Measurements from ENCODE around the gene POU2F3. TPM values are rescaled to one million over a fixed set of nuclear protein-coding genes. Genes with fewer than 3 reads are reported as not detected.

The POU2F3 gene
- polyA plus RNA-seq, 3 donors: 0.38 to 0.64 (median 0.47) TPM

- DNase-seq: no peak
Measured at GRCh38 chr11:120224972-120225909, 14.7 kb upstream of the POU2F3 start.

GRCh38 chr11:120226242-120226641 is 13.7 kb upstream of the POU2F3 start:
- no peak for DNase-seq

GRCh38 chr11:120226714-120227113 is 13.2 kb upstream of the POU2F3 start:
- no peak for DNase-seq

DNA sequence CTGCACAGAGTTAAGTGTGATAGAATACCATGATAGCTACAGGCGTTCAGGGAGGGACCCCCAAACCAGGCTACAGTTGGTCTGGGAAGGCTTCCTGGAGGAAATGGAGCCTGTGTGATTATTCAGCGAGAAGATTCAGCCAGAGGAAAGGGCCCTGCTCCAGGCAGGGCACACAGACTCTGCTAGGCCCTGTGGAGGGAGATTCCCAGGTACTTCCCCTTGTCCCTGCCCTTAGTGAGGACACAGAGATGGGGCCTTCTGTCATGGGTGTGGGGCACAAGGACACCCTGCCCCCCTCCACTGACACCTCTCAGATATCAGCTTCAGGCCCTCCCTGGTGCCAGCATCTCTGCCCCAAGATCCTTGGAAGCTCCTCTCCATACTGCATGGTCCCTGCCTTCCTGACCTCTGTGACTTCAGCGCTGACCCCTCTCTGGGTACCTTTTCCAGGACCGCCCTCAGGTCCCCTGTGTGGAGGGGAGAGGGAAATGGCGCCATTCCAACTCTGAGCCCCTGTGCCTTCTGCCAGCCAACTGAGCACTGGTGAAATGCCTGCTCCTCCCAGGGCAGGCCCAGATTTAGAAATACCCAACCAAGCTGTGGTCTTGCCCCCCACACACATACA is 12.6 kb upstream of the POU2F3 start:
- no peak for DNase-seq

GRCh38 chr11:120228794-120229384 is 11.1 kb upstream of the POU2F3 start:
- no peak for DNase-seq

DNA sequence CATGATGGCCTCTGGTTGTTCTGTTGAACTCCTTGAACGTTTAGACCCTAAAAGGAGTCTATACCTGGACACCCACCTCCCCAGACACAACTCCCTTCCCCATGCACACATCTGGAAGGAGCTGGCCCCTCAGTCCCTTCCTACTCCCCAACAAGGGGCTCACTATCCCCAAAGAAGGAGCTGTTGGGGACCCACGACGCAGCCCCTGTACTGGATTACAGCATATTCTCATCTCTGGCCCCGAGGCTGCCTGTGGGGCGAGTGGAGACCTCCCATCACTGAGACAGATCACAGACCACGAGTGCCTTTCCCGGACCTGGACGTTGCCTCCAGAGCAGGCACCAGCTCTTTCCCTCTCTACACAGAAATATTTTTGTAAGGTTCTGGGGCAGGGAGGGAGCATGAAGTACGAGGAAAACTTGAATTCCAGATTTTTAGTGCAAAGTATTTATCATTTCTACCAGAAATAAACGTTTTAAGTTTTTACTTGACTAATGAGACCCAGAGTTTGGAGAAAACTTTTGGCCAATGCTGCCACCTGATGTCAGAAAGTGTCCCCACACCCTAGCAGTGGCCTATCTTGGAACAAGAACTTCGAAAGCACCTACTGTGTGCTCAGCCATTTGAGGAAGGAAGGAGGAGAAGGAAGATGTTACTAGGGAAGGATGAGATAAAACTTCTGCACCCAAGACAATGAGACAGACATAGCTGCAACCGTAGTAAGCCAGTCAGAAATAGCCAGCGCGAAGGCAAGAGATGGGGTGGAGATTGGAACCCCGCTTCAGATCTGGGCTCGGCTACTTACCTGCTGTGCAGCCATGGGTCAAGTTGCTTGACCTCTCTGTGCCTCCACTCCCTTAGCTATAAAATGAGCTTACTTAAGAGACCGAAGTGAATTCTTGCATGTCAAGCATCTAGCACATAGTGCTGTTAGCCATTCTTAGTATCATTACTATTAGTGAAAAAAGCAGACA is 10.2 kb upstream of the POU2F3 start:
- DNase-seq: no peak

DNA sequence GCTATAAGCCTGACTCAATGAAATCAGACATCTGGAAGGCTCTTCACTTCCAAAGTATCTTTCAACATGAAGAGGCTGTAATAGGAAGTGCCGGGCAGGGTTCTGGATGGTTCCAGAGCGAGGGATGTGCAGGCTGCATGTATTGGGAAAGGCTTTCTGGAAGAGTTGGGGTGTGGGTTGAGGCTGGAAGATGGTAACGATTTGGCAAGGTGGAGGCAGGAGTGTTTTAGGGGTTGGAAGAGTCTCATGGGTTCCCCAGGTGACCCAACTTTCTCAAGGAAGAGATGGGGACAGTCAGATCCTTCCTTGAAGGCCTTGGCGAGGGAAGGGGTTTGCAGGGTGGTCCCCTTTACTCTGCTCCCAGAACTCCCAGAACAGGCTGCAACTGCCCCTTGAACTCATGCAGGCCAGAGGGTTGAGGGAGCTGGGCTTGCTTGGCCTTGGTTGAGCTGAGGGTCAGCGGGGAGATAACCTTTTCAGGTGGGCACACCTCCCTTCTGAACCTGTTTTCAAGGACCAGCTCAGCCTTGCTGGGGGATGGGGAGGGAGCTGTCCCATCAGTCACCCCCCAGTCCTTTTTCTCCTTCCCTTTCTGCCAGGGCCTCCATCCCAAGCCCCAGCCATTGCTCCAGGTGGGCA is 9.4 kb upstream of the POU2F3 start:
- DNase-seq: no peak

GRCh38 chr11:120231963-120232362 is 8.0 kb upstream of the POU2F3 start:
- DNase-seq: no peak

- DNase-seq: no peak
Measured at GRCh38 chr11:120233207-120233803, 6.6 kb upstream of the POU2F3 start.

GRCh38 chr11:120235024-120235628 is 4.8 kb upstream of the POU2F3 start:
- no peak for DNase-seq

- no peak for DNase-seq
Measured at GRCh38 chr11:120236169-120237107, 3.5 kb upstream of the POU2F3 start.

GRCh38 chr11:120238968-120239620 is 846 bp upstream of the POU2F3 start:
- DNase-seq: no peak

DNA sequence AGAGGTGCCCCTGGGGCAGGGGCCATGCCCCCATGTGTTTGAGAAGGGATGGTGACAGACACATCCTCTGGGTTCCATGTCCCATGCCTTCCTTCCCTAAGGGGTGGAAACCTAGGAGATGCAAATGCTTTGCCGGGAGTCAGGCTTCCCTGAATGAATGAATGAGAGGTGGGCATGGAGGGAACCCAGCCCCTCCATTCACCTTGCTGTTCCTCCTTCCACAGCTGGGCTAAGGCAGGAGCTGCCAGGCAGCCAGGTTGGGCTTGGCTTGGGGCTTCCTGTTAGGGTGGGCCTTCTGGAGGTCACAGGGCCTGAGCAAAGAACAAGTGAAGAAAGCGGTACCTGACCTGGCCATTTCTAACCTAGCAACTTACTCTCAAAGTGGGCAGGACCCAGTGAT is 926 bp downstream of the POU2F3 start:
- no peak for DNase-seq

GRCh38 chr11:120241277-120241676 is 1.3 kb downstream of the POU2F3 start:
- no peak for DNase-seq

DNA sequence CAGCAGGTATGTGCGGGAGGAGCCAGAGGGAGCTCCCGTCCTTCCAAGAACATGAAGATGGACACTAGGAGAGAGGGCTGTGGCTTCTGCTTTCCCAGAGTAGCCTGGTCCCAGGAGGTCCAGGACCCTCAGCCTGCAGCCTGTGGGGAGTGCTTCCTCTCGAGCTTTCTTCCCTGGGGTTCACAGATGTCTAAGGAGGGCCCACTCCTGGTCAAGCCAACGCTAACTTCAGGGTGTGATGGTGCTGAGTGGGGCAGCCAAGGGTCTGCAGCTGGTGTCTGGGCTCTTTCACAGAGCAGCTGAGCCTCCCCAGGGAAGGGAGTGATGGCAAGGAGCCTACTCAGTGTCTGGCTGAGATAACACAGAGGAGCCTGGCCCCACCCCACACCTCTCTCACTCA is 3.3 kb downstream of the POU2F3 start:
- no peak for DNase-seq

DNA sequence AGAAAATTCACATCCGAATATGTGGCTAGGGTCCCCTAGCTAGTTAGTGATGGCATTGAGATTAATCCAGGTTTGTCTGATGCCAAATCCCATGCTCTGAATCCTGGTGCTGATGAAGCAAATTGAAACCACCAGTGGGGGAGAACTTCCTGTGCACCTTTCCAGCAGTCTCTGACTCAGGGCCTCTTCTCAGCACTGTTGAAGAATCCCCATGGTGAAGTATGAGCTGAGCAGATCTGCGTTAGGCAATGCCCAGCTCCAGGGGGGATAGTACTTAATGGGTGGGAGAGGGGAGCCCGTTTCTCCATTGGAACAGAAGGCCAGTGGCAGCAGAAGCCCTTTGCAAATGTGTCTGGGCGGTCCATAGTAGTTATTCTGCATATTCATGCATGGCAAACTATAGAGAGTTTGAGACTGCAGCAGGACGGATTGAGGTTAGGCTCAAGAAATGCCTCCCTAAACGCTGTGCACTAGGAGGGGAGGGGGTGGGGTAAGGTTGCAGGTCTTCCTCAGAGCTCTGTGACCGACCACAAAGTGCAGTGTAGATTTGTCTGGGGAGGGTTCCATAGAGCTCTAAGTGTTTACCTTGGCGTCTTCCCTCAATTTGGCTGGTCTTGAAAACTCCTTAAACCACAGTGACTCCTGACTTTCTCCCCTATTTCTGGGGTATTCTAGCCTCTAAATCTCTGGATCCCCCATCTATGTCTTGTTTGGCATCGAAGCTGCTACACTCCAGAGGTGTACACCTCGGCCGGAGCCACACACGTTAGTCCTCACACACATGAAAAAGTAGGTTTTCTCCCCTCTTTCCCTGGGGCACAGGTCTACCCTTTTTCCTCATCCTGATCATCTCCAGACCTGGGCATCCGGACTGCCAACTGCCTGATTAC is 4.8 kb downstream of the POU2F3 start:
- DNase-seq: no peak

DNA sequence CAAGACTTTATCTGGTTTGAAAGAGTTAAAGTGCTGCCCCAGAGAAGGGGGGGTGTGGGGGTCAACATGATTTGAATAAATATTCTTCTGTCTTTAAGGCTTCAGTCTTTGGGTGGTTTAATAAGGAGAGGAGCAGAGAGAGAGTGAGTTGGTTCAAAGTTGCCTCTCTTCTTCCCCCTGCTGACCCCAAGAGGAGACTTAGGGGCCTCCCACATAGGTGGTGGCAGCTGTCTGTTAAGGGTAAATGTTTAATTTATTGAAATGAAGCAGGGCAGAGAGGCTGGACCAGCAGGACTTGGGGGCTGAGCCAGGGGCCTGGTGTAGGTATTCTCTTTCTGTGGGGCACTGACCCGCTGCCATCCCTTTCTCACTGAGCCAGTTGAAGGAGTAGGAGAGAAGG is 5.5 kb downstream of the POU2F3 start:
- no peak for DNase-seq

All from renal pelvis (tissue), 4 donors.